Neural progenitor cell (in vitro differentiated cells): ENCODE measurements around the gene DQX1.

ENCODE experiments used
- CTCF ChIP-seq: fragments of 200-600 bp; sonication (generic); IDR thresholded peaks from 2 replicates; pipeline ENCODE4 v1.5.1; 2017; ENCODE audit warnings: antibody characterized with exemption, mild to moderate bottlenecking
- EZH2phosphoT487 ChIP-seq: fragments of 200-600 bp; sonication (generic); IDR thresholded peaks from 2 replicates; pipeline ENCODE4 v1.6.1; 2017; ENCODE audit warnings: antibody characterized with exemption

GRCh38 chr2:74472086-74472944 lies 53.7 kb downstream of the DQX1 start, which contains the start of gene MRPL53:
- no peak for TF ChIP-seq CTCF
- peak; percentile 26 for TF ChIP-seq EZH2phosphoT487
